Measurements from ENCODE around the gene SYTL3. TPM values are rescaled to one million over a fixed set of nuclear protein-coding genes. Genes with fewer than 3 reads are reported as not detected.

Gene SYTL3
- total and polyA plus RNA-seq, 7 donors, result 1.7 to 17.3 (median 4.1) TPM

GRCh38 chr6:158761746-158762145 lies 111.9 kb downstream of the SYTL3 start:
- DNase-seq (no peak), ATAC-seq (no peak)
- no peaks in the 10 kb centered on the region for H3K9me3 ChIP-seq
- WGBS, 3 donors, result 96 to 97% (median 96%) methylated on average over 10 of the region's 10 CpGs
- no peak overlapping the region for H3K4me3 ChIP-seq
- intact Hi-C loops (cut with DNase I), result no loop called here
- H3K27me3 ChIP-seq (ENCODE audit: insufficient read depth in 3 of 3, low read length in 2 of 3), result no peaks in the 10 kb centered on the region
- H3K27ac ChIP-seq, result no peak overlapping the region
- no peaks in the 10 kb centered on the region for H3K4me1 ChIP-seq
- peaks cover 0 to 67% of the 10 kb centered on the region in 2 donors for H3K36me3 ChIP-seq (ENCODE audit: insufficient read depth in 1 of 2, low read depth in 1 of 2)
- TF ChIP-seq CTCF (IDR thresholded peaks at IDR 0.05), result no peak

- no peak overlapping the region for H3K27ac ChIP-seq
Measured at GRCh38 chr6:158762787-158763433, 113.1 kb downstream of the SYTL3 start.

GRCh38 chr6:158763434-158764182 lies 113.8 kb downstream of the SYTL3 start:
- Histone ChIP-seq H3K4me3 (no peak overlapping the region), H3K9me3 (no peaks in the 10 kb centered on the region), H3K4me1 (no peaks in the 10 kb centered on the region), H3K27ac (no peak overlapping the region), H3K27me3 (ENCODE audit: insufficient read depth in 3 of 3, low read length in 2 of 3) (no peaks in the 10 kb centered on the region), H3K36me3 (ENCODE audit: insufficient read depth in 1 of 2, low read depth in 1 of 2) (peaks cover 2 to 78% of the 10 kb centered on the region in 2 donors)
- no peak for TF ChIP-seq CTCF (IDR thresholded peaks at IDR 0.05)
- 71 to 74% (median 74%) methylated on average over 11 of the region's 11 CpGs for WGBS, 3 donors
- ATAC-seq, result no peak
- intact Hi-C loops (cut with DNase I), result no loop called here
- DNase-seq, result no peak

More at GRCh38 chr6:158762787-158763433, 113.1 kb downstream of the SYTL3 start:
- Histone ChIP-seq H3K4me1 (no peaks in the 10 kb centered on the region), H3K9me3 (no peaks in the 10 kb centered on the region), H3K36me3 (ENCODE audit: insufficient read depth in 1 of 2, low read depth in 1 of 2) (peaks cover 0 to 71% of the 10 kb centered on the region in 2 donors), H3K27me3 (ENCODE audit: insufficient read depth in 3 of 3, low read length in 2 of 3) (no peaks in the 10 kb centered on the region), H3K4me3 (no peak overlapping the region)
- intact Hi-C loops (cut with DNase I), result no loop called here
- ATAC-seq (peak in 2 of 4 donors; percentile 11 to 12), DNase-seq (peak in 1 of 2 donors; percentile 57)
- no peak for TF ChIP-seq CTCF (IDR thresholded peaks at IDR 0.05)
- 80 to 85% (median 85%) methylated on average over 12 of the region's 12 CpGs for WGBS, 3 donors

GRCh38 chr6:158764183-158764849 lies 114.5 kb downstream of the SYTL3 start:
- TF ChIP-seq CTCF (IDR thresholded peaks at IDR 0.05), result no peak
- DNase-seq (no peak), ATAC-seq (no peak)
- Histone ChIP-seq H3K4me3 (no peak overlapping the region), H3K36me3 (ENCODE audit: insufficient read depth in 1 of 2, low read depth in 1 of 2) (peaks cover 3 to 85% of the 10 kb centered on the region in 2 donors), H3K9me3 (no peaks in the 10 kb centered on the region), H3K27ac (no peak overlapping the region), H3K4me1 (no peaks in the 10 kb centered on the region), H3K27me3 (ENCODE audit: insufficient read depth in 3 of 3, low read length in 2 of 3) (no peaks in the 10 kb centered on the region)
- intact Hi-C loops (cut with DNase I), result no loop called here
- 87 to 93% (median 93%) methylated on average over 14 of the region's 14 CpGs for WGBS, 3 donors

Data from psoas muscle (tissue), 8 donors.